HepG2 (cell line): ENCODE data around the gene ORMDL3. TPM values are rescaled to one million over a fixed set of nuclear protein-coding genes. Genes with fewer than 3 reads are reported as not detected.
"Not testable (repeated sequence)": the region's sequence is repeated elsewhere in the genome, so short reads cannot be mapped to it uniquely, and the experiment has no call there.

Experiments used
- ARNT2 ChIP-seq: sonication (generic); formaldehyde crosslinking; IDR thresholded peaks from 2 replicates; pipeline ENCODE4 v1.8.0; 2022; ENCODE audit warnings: mild to moderate bottlenecking, low read depth, missing genetic modification reagents, moderate library complexity
- GABPA ChIP-seq, 2 experiments: IDR thresholded peaks; 2 replicates each; pipeline ENCODE4 v1.6.1; 2011 to 2016; ENCODE audit warnings: low read depth in 2 of 2, low read length in 1 of 2, missing biosample characterization in 1 of 2, missing genetic modification characterization in 1 of 2
- GATAD1 ChIP-seq: IDR thresholded peaks from 2 replicates; pipeline ENCODE4 v1.6.1; 2016; ENCODE audit warnings: missing genetic modification reagents, missing compliant biosample characterization
- RARA ChIP-seq: IDR thresholded peaks from 2 replicates; pipeline ENCODE4 v1.6.1; 2016; ENCODE audit warnings: missing genetic modification reagents, missing compliant biosample characterization
- SOX13 ChIP-seq, 3 experiments: fragments of 450-650 bp in 1 of 3; sonication (generic) in 1 of 3; formaldehyde crosslinking in 1 of 3; IDR thresholded peaks in 2 of 3; conservative IDR thresholded peaks in 1 of 3; 2 replicates each; pipeline versions ENCODE4 v1.5.0 to v1.6.1; 2016 to 2020; ENCODE audit warnings: antibody characterized with exemption in 1 of 3, mild to moderate bottlenecking in 1 of 3, missing compliant biosample characterization in 1 of 3, missing genetic modification reagents in 1 of 3, moderate library complexity in 1 of 3
- SOX5 ChIP-seq: IDR thresholded peaks from 2 replicates; pipeline ENCODE4 v1.6.1; 2016; ENCODE audit warnings: borderline replicate concordance
- ZNF431 ChIP-seq: sonication (generic); formaldehyde crosslinking; IDR thresholded peaks from 2 replicates; pipeline ENCODE4 v1.9.0; 2022; ENCODE audit warnings: missing genetic modification reagents, low read depth, mild to moderate bottlenecking, borderline replicate concordance
- ZNF501 ChIP-seq: sonication (generic); formaldehyde crosslinking; IDR thresholded peaks from 2 replicates; pipeline ENCODE4 v1.5.1; 2020; ENCODE audit warnings: mild to moderate bottlenecking, moderate library complexity, missing genetic modification reagents
- ZNF687 ChIP-seq: sonication (generic); formaldehyde crosslinking; IDR thresholded peaks from 2 replicates; pipeline ENCODE4 v1.5.1; 2020; ENCODE audit warnings: mild to moderate bottlenecking, missing genetic modification reagents, moderate library complexity
- ZNF747 ChIP-seq: sonication (generic); formaldehyde crosslinking; IDR thresholded peaks from 2 replicates; pipeline ENCODE4 v1.8.1; 2023; ENCODE audit warnings: missing genetic modification reagents, mild to moderate bottlenecking, borderline replicate concordance
- polyA plus RNA-seq, 8 experiments: library from polyadenylated mRNA; depleted of rRNA in 3 of 8; stranded (reverse) in 7 of 8; unstranded in 1 of 8; fragments of >200 nt; fragmentation: Illumina TruSeq in 4 of 8; extraction: Trizol in 4 of 8; gene quantifications; 2 replicates each; pipeline versions ENCODE4 v1.2.1 to v1.2.3, GENCODE V29; 2011 to 2016; ENCODE audit warnings: low read depth in 4 of 8, missing spikeins in 1 of 8, mixed read lengths in 1 of 8; ENCODE audit not compliant: insufficient read depth in 1 of 8
- total RNA-seq, 5 experiments: library from RNA; depleted of rRNA; stranded (reverse); fragments of >200 nt; fragmentation: Illumina TruSeq; extraction: Trizol; gene quantifications; 2 replicates each; pipeline ENCODE4 v1.2.3, GENCODE V29; 2016; ENCODE audit warnings: low read depth in 1 of 5

The ORMDL3 gene
- total and polyA plus RNA-seq, 2 of the 13 experiments (the other 11 are each of a cell fraction or from before 2014, with no cell fraction given) = 181 to 384 TPM

- TF ChIP-seq ZNF687 (CRISPR knock-in tag) (peak; percentile 53), SOX13 (IDR thresholded peaks at IDR 0.05) (peak; percentile 30; the same call in 1 of the 2 replicates), GATAD1 (CRISPR knock-in tag) (0 out of 2 replicates have a peak, but pooled peaks have one; percentile 51), ZNF501 (CRISPR knock-in tag) (peak; percentile 39; the same call in 1 of the 2 replicates), ARNT2 (CRISPR knock-in tag) (0 out of 2 replicates have a peak, but pooled peaks have one; percentile 29), GABPA (CRISPR knock-in tag; IDR thresholded peaks at IDR 0.05; ENCODE audit: low read depth) (peak; percentile 76), SOX5 (CRISPR knock-in tag) (peak; percentile 82), ZNF747 (CRISPR knock-in tag) (0 out of 2 replicates have a peak, but pooled peaks have one; percentile 36), ZNF431 (CRISPR knock-in tag) (0 out of 2 replicates have a peak, but pooled peaks have one; percentile 58), RARA (CRISPR knock-in tag) (peak; percentile 90)
- TF ChIP-seq SOX13 (CRISPR knock-in tag; conservative IDR thresholded peaks at IDR 0.05 in 1 of 2, IDR thresholded peaks at IDR 0.05 in 1 of 2); GABPA (IDR thresholded peaks at IDR 0.05; ENCODE audit: low read depth, low read length): not testable (repeated sequence)
Observed at GRCh38 chr17:39948489-39948828, 21.1 kb upstream of the ORMDL3 start (continued).
